GM21717 (cell line): ENCODE results near the gene ZNF805.
"Not testable (repeated sequence)": the region's sequence is repeated elsewhere in the genome, so short reads cannot be mapped to it uniquely, and the experiment has no call there.

Experiments used
- ATAC-seq: cut with Tn5 transposase; IDR thresholded peaks from one replicate; pipeline ENCODE4 v1.9.1; 2021; ENCODE audit warnings: mild to moderate bottlenecking, moderate library complexity; ENCODE audit not compliant: unreplicated experiment

ZNF805 gene

GRCh38 chr19:57267291-57267690, 26.9 kb downstream of the ZNF805 start:
- no peak for ATAC-seq

GRCh38 chr19:57269515-57270250, 29.3 kb downstream of the ZNF805 start:
- peak; percentile 34 for ATAC-seq

- no peak for ATAC-seq
These were observed 30.8 kb downstream of the ZNF805 start for GRCh38 chr19:57271280-57271679.

GRCh38 chr19:57273014-57273413, 32.6 kb downstream of the ZNF805 start:
- ATAC-seq, result no peak

GRCh38 chr19:57276430-57276829, 36.0 kb downstream of the ZNF805 start:
- ATAC-seq, result no peak

- not testable (repeated sequence) for ATAC-seq
These were observed 38.0 kb downstream of the ZNF805 start for GRCh38 chr19:57278481-57278880.

GRCh38 chr19:57279418-57280164, 39.2 kb downstream of the ZNF805 start:
- peak; percentile 58 for ATAC-seq

- peak; percentile 59 for ATAC-seq
These were observed 39.9 kb downstream of the ZNF805 start, which contains the start of gene ZNF460 for GRCh38 chr19:57280165-57280961. ZNF460 (plus strand) TSS chr19:57280485; CDS start chr19:57280807, 322 bp downstream.

GRCh38 chr19:57280962-57281400, 40.5 kb downstream of the ZNF805 start:
- ATAC-seq, result no peak

GRCh38 chr19:57282011-57282643, 41.7 kb downstream of the ZNF805 start:
- ATAC-seq, result no peak

GRCh38 chr19:57288373-57288772, 47.9 kb downstream of the ZNF805 start:
- ATAC-seq, result no peak

- no peak for ATAC-seq
These were observed 50.5 kb downstream of the ZNF805 start for GRCh38 chr19:57290970-57291369.

- no peak for ATAC-seq
These were observed 52.1 kb downstream of the ZNF805 start for GRCh38 chr19:57292547-57292946.

- no peak for ATAC-seq
These were observed 53.3 kb downstream of the ZNF805 start for GRCh38 chr19:57293719-57294118.

GRCh38 chr19:57302020-57302465, 61.6 kb downstream of the ZNF805 start:
- ATAC-seq, result no peak

- no peak for ATAC-seq
These were observed 62.4 kb downstream of the ZNF805 start for GRCh38 chr19:57302727-57303401.
